Measurements from ENCODE around the gene ZNF697.
"Not testable (repeated sequence)": the region's sequence is repeated elsewhere in the genome, so short reads cannot be mapped to it uniquely, and the experiment has no call there.

ZNF697 gene

GRCh38 chr1:119623678-119624077 is 24.4 kb downstream of the ZNF697 start:
- no peak for DNase-seq
- H3K27ac Mint-ChIP-seq = no peak overlapping the region
- no peak overlapping the region for H3K4me3 Mint-ChIP-seq
- H3K27me3 Mint-ChIP-seq = peaks cover 24% of the 10 kb centered on the region
- H3K9me3 Mint-ChIP-seq = no peaks in the 10 kb centered on the region
- H3K4me1 Mint-ChIP-seq = no peaks in the 10 kb centered on the region
- no peak for ATAC-seq

DNA sequence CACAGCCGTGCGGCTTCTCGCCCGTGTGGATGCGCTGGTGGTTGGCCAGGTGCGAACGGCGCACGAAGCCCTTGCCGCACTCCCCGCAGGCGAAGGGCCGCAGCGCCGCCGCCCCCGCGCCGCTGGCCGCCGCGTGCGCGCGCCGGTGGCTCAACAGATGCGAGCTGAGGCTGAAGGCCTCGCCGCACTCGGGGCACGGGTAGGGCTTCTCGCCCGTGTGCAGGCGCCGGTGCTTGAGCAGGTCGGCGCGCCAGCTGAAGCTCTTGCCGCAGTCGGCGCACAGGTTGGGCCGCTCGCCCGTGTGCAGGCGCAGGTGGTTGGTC is 24.9 kb downstream of the ZNF697 start:
- H3K27me3 Mint-ChIP-seq = peaks cover 18% of the 10 kb centered on the region
- H3K9me3 Mint-ChIP-seq = no peaks in the 10 kb centered on the region
- no peak for DNase-seq
- H3K4me1 Mint-ChIP-seq = no peaks in the 10 kb centered on the region
- no peak overlapping the region for H3K27ac Mint-ChIP-seq
- ATAC-seq = peak; percentile 61
- no peak overlapping the region for H3K4me3 Mint-ChIP-seq

- Mint-ChIP-seq H3K9me3 (no peaks in the 10 kb centered on the region), H3K4me1 (no peaks in the 10 kb centered on the region), H3K4me3 (no peak overlapping the region), H3K27me3 (peaks cover 15% of the 10 kb centered on the region), H3K27ac (no peak overlapping the region)
- DNase-seq (no peak), ATAC-seq (no peak)
These were observed 25.5 kb downstream of the ZNF697 start for GRCh38 chr1:119622311-119623192.

GRCh38 chr1:119621705-119622104 is 26.4 kb downstream of the ZNF697 start:
- ATAC-seq (no peak), DNase-seq (no peak)
- H3K27me3 Mint-ChIP-seq = peaks cover 15% of the 10 kb centered on the region
- no peaks in the 10 kb centered on the region for H3K4me1 Mint-ChIP-seq
- no peak overlapping the region for H3K27ac Mint-ChIP-seq
- H3K9me3 Mint-ChIP-seq = no peaks in the 10 kb centered on the region
- no peak overlapping the region for H3K4me3 Mint-ChIP-seq

- H3K4me1 Mint-ChIP-seq = no peaks in the 10 kb centered on the region
- no peak for DNase-seq
- no peak for ATAC-seq
- no peaks in the 10 kb centered on the region for H3K9me3 Mint-ChIP-seq
- no peak overlapping the region for H3K27ac Mint-ChIP-seq
- no peak overlapping the region for H3K4me3 Mint-ChIP-seq
- peaks cover 7% of the 10 kb centered on the region for H3K27me3 Mint-ChIP-seq
These were observed 30.0 kb downstream of the ZNF697 start for GRCh38 chr1:119617751-119618691.

GRCh38 chr1:119616748-119617147 is 31.3 kb downstream of the ZNF697 start:
- DNase-seq, H3K27ac Mint-ChIP-seq, H3K9me3 Mint-ChIP-seq, ATAC-seq, H3K27me3 Mint-ChIP-seq, H3K4me3 Mint-ChIP-seq, H3K4me1 Mint-ChIP-seq: not testable (repeated sequence)

DNA sequence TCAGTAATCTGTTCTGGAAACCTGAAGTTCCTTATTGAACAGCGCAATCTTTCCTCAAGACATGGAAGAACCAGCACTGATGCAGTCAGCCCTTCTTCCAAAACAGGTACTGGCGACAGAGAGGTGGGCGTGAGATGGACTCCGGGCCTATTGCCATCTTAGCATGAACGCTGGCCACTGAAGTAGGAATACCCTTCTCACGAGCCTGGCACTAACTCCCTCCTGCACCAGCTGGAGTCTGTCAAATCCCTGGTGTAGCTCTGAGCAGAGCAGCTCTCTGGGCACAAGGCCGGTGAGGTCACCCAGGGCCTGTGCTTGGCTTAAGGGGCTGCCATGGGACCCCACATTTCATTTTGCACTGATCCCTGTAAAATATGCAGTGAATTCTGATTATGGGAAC is 33.0 kb downstream of the ZNF697 start:
- not testable (repeated sequence) for DNase-seq, H3K9me3 Mint-ChIP-seq, H3K4me1 Mint-ChIP-seq, H3K27ac Mint-ChIP-seq, H3K4me3 Mint-ChIP-seq, ATAC-seq
- peaks cover 14% of the 10 kb centered on the region for H3K27me3 Mint-ChIP-seq

DNA sequence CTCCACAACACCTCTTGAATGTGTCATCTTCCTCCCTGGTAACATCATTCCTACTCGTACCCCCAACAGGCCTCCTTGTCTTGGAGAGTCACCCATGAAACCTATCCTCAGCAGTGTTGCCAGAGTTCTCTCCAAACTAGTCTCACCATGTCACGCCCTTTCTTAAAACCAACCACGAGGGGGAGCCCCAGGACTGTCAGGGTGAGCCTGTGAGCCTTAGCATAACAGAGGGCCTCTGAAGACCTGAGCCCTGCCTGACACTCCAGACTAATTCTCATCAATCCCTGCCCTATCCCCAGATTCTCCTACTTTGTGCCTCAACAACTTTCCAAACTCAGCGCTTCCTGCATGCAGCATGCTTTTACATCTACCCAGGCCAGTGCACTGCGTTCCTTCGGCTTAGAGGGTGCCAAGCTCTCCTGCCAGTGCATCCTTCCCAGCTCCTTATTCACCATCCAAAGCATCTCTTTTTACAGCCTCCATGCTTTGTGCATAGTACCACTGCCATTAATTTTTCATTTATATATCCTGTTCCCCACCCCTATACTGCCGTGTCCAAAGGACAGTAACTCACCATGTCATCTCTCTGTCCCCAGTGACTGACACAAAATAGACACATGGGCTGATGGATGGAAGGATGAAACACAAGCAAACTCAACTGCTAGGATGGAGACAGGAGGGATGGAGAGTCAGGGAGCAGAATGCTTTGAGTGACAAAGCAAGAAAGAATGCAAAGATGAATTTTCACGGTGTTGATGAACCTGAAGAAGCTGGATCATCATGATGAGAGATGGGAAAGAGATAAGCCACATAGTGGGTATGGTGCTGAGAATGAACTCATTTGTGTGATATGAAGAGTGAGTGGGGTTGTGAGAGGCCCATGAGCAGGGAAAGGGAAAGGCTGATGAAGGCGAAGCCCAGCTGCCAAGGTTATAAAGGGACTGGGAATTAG is 34.0 kb downstream of the ZNF697 start:
- Mint-ChIP-seq H3K27ac (no peak overlapping the region), H3K27me3 (peaks cover 14% of the 10 kb centered on the region), H3K4me3 (no peak overlapping the region), H3K4me1 (no peaks in the 10 kb centered on the region), H3K9me3 (no peaks in the 10 kb centered on the region)
- ATAC-seq = peak; percentile 88
- peak; percentile 71 to 78 for DNase-seq

DNA sequence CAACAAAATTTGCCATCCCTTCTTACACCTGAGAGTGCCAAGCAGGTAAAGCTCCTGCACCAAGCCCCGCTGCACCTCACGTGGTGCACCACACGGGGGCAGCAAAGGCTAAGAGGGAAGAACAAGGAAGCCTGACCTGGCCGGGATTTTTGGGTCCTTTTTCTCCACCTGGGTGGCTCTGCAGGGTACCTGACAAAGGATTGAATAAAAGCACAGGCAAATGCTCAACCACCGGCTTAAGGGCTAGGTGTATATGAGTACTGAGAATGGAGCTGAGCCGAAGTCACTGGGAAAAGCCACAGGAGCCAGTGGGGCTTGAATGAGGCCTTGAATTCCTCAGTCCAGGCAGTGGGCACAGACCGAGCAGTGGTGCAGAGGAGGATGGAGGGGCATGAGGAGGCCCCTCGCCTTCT is 36.4 kb downstream of the ZNF697 start:
- DNase-seq (peak; percentile 73 to 74), ATAC-seq (peak; percentile 59)
- H3K27me3 Mint-ChIP-seq = peaks cover 19% of the 10 kb centered on the region
- H3K9me3 Mint-ChIP-seq = no peaks in the 10 kb centered on the region
- H3K4me3 Mint-ChIP-seq = no peak overlapping the region
- no peaks in the 10 kb centered on the region for H3K4me1 Mint-ChIP-seq
- H3K27ac Mint-ChIP-seq = no peak overlapping the region

DNA sequence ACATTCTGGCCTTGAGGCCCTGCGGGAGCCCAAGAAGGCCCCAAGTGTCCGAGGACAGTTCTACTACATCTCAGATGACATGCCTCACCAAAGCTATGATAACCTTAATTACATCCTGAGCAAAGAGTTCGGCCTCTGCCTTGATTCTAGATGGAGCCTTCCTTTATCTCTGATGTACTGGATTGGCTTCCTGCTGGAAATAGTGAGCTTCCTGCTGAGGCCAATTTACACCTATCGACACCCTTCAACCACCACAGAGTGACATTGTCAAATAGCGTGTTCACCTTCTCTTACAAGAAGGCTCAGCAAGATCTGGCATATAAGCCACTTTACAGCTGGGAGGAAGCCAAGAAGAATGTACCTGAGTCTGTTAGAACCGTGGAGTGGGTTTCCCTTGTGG is 39.2 kb downstream of the ZNF697 start:
- not testable (repeated sequence) for H3K4me3 Mint-ChIP-seq, ATAC-seq, DNase-seq, H3K4me1 Mint-ChIP-seq, H3K27ac Mint-ChIP-seq, H3K9me3 Mint-ChIP-seq
- H3K27me3 Mint-ChIP-seq = peaks cover 43% of the 10 kb centered on the region

DNA sequence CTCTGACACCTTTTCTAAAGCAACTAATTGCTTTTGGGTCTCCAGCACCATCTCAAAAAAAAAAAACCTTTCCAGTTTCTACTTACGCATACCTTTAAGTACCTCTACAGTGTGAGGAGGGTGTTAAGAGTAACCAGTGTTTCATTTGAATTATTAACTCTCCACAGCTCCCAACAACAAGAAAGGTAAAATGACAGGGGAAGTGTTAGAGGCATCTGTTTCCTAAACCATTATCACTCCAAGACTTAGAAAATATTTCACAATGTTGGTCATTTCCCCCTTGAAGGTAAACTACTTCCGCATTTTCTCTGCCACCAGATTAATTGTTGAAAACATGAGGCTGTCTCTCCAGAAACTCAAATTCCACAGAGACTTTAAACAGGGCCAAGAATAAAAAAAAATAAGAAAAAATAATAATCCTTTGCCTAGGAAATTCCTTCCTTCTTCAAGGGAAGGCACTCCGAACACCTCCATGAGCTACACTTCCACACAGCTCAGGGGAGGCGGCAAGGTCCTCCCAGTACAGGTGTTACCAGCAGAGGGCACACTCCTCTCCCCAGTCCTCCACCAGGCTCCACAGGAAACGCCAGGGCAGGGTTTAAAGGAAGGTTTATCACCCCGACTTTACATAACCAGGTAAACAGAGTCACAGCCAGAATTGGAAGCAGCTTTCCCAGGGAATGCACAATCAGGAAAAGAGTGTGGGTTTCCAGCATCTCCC is 40.8 kb downstream of the ZNF697 start:
- H3K4me1 Mint-ChIP-seq, DNase-seq, H3K4me3 Mint-ChIP-seq, H3K9me3 Mint-ChIP-seq, ATAC-seq: not testable (repeated sequence)
- peak overlapping the region in 1 of 2 donors; percentile 37 for H3K27ac Mint-ChIP-seq
- H3K27me3 Mint-ChIP-seq = peaks cover 43% of the 10 kb centered on the region

DNA sequence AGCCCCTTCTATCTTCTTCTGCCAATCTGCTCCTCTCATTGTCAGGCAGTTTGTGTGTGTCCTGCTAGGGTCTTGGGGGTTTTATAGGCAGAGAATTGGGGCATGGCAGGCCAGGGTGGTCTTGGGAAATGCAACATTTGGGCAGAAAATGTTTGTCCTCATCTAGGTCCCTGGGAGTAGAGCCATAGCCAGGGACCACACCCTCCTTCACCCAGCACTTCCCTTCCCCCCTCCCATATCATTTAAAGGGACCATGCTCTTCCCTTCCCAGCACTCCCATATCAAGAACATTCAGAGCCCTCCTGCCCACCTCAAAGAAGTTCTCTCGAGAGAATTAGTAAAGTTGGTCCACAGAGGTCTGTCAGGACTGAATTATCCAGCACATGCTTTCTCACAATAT is 41.7 kb downstream of the ZNF697 start:
- DNase-seq (no peak), ATAC-seq (no peak)
- Mint-ChIP-seq H3K9me3 (no peaks in the 10 kb centered on the region), H3K4me3 (no peak overlapping the region), H3K27ac (peak overlapping the region in 1 of 2 donors; percentile 73), H3K27me3 (peaks cover 37% of the 10 kb centered on the region), H3K4me1 (no peaks in the 10 kb centered on the region)

GRCh38 chr1:119605686-119606085 is 42.4 kb downstream of the ZNF697 start:
- Mint-ChIP-seq H3K4me3 (no peak overlapping the region), H3K4me1 (no peaks in the 10 kb centered on the region), H3K27ac (no peak overlapping the region), H3K27me3 (peaks cover 36% of the 10 kb centered on the region), H3K9me3 (no peaks in the 10 kb centered on the region)
- no peak for DNase-seq
- ATAC-seq = no peak

DNA sequence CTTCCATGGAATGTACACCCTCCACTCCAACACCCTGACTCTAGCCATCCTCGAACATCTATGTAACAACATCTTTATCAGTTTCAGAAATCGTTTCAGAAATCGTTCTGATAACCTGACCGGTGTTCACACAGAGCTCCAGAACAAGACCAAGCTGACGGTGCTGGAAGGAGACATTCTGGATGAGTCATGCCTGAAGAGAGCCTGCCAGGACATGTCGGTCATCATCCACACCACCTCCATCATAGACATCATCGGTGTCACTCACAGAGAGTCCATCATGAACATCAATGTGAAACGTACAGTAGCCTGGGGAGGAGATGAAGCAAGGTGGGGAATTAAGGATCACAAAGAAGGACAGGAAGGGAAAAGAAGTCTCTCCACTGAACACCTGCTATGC is 43.0 kb downstream of the ZNF697 start:
- H3K27ac Mint-ChIP-seq, H3K4me1 Mint-ChIP-seq, H3K9me3 Mint-ChIP-seq: not testable (repeated sequence)

More for the DNA sequence above, 43.0 kb downstream of the ZNF697 start:
- not testable (repeated sequence) for ATAC-seq, DNase-seq, H3K4me3 Mint-ChIP-seq
- peaks cover 37% of the 10 kb centered on the region for H3K27me3 Mint-ChIP-seq

Measured in stimulated activated naive CD8-positive, alpha-beta T cell treated with anti-CD3 and anti-CD28 coated beads, Interleukin-15, amount 100 ng/mL, for 72 hours (primary cell).